K562 (cell line): Measurements from ENCODE around the gene MLST8. TPM values are rescaled to one million over a fixed set of nuclear protein-coding genes. Genes with fewer than 3 reads are reported as not detected.

Experiments
- ARNT ChIP-seq, 2 experiments: fragments of 450-650 bp; IDR thresholded peaks; 2 replicates each; pipeline ENCODE4 v1.6.1; 2016; ENCODE audit warnings: mild to moderate bottlenecking in 1 of 2
- ATF1 ChIP-seq, 2 experiments: fragments of 450-650 bp in 1 of 2; IDR thresholded peaks; 2 replicates each; pipeline ENCODE4 v1.6.1; 2016; ENCODE audit warnings: missing compliant biosample characterization in 1 of 2, missing genetic modification characterization in 1 of 2
- BACH1 ChIP-seq: fragments of 200-800 bp; sonication (Bioruptor generic); IDR thresholded peaks from 2 replicates; pipeline ENCODE4 v1.6.1; 2016; ENCODE audit warnings: missing genetic modification characterization, missing compliant biosample characterization
- CC2D1A ChIP-seq: fragments of 450-650 bp; IDR thresholded peaks from 2 replicates; pipeline ENCODE4 v1.6.1; 2017; ENCODE audit warnings: mild to moderate bottlenecking
- CHD4 ChIP-seq: fragments of 200-600 bp; sonication (generic); IDR thresholded peaks from 3 replicates; pipeline ENCODE4 v1.6.1; 2012; ENCODE audit warnings: low read depth, mild to moderate bottlenecking, mixed read lengths, low read length, inconsistent platforms; ENCODE audit not compliant: insufficient read depth, insufficient replicate concordance, poor library complexity, severe bottlenecking
- EHMT2 ChIP-seq: fragments of 450-650 bp; IDR thresholded peaks from 2 replicates; pipeline ENCODE4 v1.6.1; 2018; ENCODE audit warnings: antibody characterized with exemption
- ELK3 ChIP-seq: fragments of 450-650 bp; formaldehyde crosslinking; IDR thresholded peaks from 2 replicates; pipeline ENCODE4 v1.4.0; 2020; ENCODE audit warnings: mild to moderate bottlenecking
- GATA2 ChIP-seq: sonication (generic); formaldehyde crosslinking; IDR thresholded peaks from 2 replicates; pipeline ENCODE4 v1.4.0; 2020; ENCODE audit warnings: mild to moderate bottlenecking, missing genetic modification reagents
- HEY1 ChIP-seq: fragments of 250-450 bp; sonication (Bioruptor Pico); IDR thresholded peaks from 2 replicates; pipeline ENCODE4 v1.5.0; 2020; ENCODE audit warnings: mild to moderate bottlenecking, moderate library complexity, borderline replicate concordance
- KAT2B ChIP-seq: IDR thresholded peaks from one replicate; pipeline ENCODE4 v1.6.1; 2012; ENCODE audit warnings: low read depth, mild to moderate bottlenecking, control low read depth, inconsistent platforms, low read length, moderate library complexity
- KLF1 ChIP-seq: fragments of 450-650 bp; IDR thresholded peaks from 2 replicates; pipeline ENCODE4 v1.6.1; 2016; ENCODE audit warnings: missing genetic modification characterization, missing compliant biosample characterization
- LARP7 ChIP-seq: fragments of 450-650 bp; IDR thresholded peaks from 2 replicates; pipeline ENCODE4 v1.6.1; 2016
- NUFIP1 ChIP-seq: fragments of 450-650 bp; IDR thresholded peaks from 2 replicates; pipeline ENCODE4 v1.6.1; 2018; ENCODE audit not compliant: partially characterized antibody
- RFX1 ChIP-seq: fragments of 450-650 bp; IDR thresholded peaks from 2 replicates; pipeline ENCODE4 v1.6.1; 2016; ENCODE audit warnings: mild to moderate bottlenecking, moderate library complexity
- SMAD4 ChIP-seq: fragments of 250-450 bp; sonication (Bioruptor Pico); conservative IDR thresholded peaks from 2 replicates; pipeline ENCODE4 v1.8.0; 2021; ENCODE audit warnings: inconsistent platforms, mild to moderate bottlenecking, moderate library complexity
- SNRNP70 ChIP-seq: fragments of 200-400 bp; formaldehyde crosslinking; optimal IDR thresholded peaks from 2 replicates; pipeline ENCODE3; 2017; ENCODE audit warnings: low read depth, low read length
- SOX6 ChIP-seq: fragments of 450-650 bp; IDR thresholded peaks from 2 replicates; pipeline ENCODE4 v1.6.1; 2014; ENCODE audit warnings: mild to moderate bottlenecking
- STAT5A ChIP-seq: IDR thresholded peaks from 2 replicates; pipeline ENCODE4 v1.6.1; 2012; ENCODE audit warnings: low read length, inconsistent platforms, borderline replicate concordance
- USF1 ChIP-seq: sonication (generic); formaldehyde crosslinking; IDR thresholded peaks from 2 replicates; pipeline ENCODE4 v1.9.0; 2022; ENCODE audit warnings: mild to moderate bottlenecking, missing genetic modification reagents
- ZBTB17 ChIP-seq: fragments of 450-650 bp; formaldehyde crosslinking; IDR thresholded peaks from 2 replicates; pipeline ENCODE4 v1.4.0; 2020; ENCODE audit warnings: mild to moderate bottlenecking
- ZBTB43 ChIP-seq: sonication (generic); formaldehyde crosslinking; IDR thresholded peaks from 2 replicates; pipeline ENCODE4 v1.8.0; 2023; ENCODE audit warnings: mild to moderate bottlenecking, missing genetic modification reagents
- ZFPM2 ChIP-seq: fragments of 250-450 bp; sonication (Bioruptor Pico); IDR thresholded peaks from 2 replicates; pipeline ENCODE4 v1.5.1; 2022; ENCODE audit warnings: mild to moderate bottlenecking
- ZNF175 ChIP-seq: fragments of 200-800 bp; sonication (Bioruptor generic); IDR thresholded peaks from 2 replicates; pipeline ENCODE4 v1.6.1; 2016; ENCODE audit warnings: low read depth, mild to moderate bottlenecking, missing genetic modification characterization, missing compliant biosample characterization
- ZNF41 ChIP-seq: fragments of 250-450 bp; sonication (Bioruptor Pico); conservative IDR thresholded peaks from 2 replicates; pipeline ENCODE4 v1.4.0; 2020; ENCODE audit warnings: mild to moderate bottlenecking
- ZNF507 ChIP-seq: conservative IDR thresholded peaks from 2 replicates; pipeline ENCODE4 v1.6.1; 2017; ENCODE audit warnings: missing genetic modification characterization, missing compliant biosample characterization
- polyA plus RNA-seq, 8 experiments: library from polyadenylated mRNA; depleted of rRNA in 4 of 8; stranded (reverse) in 5 of 8; unstranded in 3 of 8; fragments of >200 nt; fragmentation: Nextera tagmentation in 2 of 8; fragmentation: Illumina TruSeq in 1 of 8; extraction: Ambion mirVana in 2 of 8; extraction: Trizol in 1 of 8; gene quantifications; 2 replicates each; pipeline versions ENCODE4 v1.2.1 to v1.2.3, GENCODE V29; 2011 to 2014; ENCODE audit warnings: inconsistent platforms in 1 of 8, missing spikeins in 1 of 8
- total RNA-seq, 7 experiments: library from RNA; depleted of rRNA in 6 of 7; stranded (reverse); fragments of >200 nt in 6 of 7; fragmentation: Illumina TruSeq in 2 of 7; extraction: Trizol in 2 of 7; gene quantifications; 2 replicates each; pipeline versions ENCODE4 v1.2.1 to v1.2.3, GENCODE V29; 2011 to 2021; ENCODE audit warnings: low replicate concordance in 1 of 7
- TF ChIP-seq, protein P1 (sequence below): fragments of 250-450 bp; sonication (Bioruptor Pico); IDR thresholded peaks from 2 replicates; pipeline ENCODE4 v1.8.0; 2021; ENCODE audit warnings: moderate library complexity, mild to moderate bottlenecking, inconsistent platforms
- TF ChIP-seq, protein P2 (sequence below): fragments of 200-800 bp; sonication (Bioruptor generic); IDR thresholded peaks from 2 replicates; pipeline ENCODE4 v1.6.1; 2017; ENCODE audit warnings: missing genetic modification characterization, missing compliant biosample characterization

The MLST8 gene
- total and polyA plus RNA-seq, 9 of the 15 experiments (the other 6 are each of a cell fraction or from before 2014, with no cell fraction given) = 1.5 to 116 (median 43.3) TPM

DNA sequence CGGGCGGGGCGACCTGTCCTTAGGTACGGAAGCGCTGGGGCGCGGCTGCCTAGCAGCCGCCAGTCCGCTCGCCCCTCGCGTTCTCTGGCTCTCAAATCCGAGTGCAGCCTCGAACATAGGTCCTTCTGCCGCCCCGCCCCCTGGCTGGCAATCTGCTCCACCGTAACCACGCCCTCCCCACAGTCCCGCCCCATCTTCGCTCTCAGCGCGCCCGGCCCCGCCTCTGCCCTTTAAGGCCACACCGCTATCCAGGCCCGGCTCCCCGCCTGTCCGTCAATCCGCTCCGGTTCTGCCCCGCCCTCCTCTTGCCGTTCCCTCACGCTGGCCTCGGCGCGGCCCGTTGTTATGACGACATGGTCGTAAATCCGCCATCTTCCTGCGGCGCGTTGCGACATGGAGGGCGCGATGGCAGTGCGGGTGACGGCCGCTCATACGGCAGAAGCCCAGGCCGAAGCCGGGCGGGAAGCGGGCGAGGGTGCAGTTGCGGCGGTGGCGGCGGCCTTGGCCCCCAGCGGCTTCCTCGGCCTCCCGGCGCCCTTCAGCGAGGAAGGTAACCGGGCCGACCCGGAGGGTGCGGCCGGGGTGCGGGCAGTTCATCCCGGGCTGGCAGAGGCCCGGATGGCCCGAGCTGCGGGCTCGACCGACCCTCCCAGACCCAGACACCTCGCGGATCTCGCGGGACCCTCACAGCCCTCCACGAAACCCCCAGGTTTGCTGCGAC is 18.1 kb downstream of the MLST8 start, which contains the start of gene E4F1 (continued):
- TF ChIP-seq, protein P1, sequence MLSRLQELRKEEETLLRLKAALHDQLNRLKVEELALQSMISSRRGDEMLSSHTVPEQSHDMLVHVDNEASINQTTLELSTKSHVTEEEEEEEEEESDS = no peak
- TF ChIP-seq ZBTB17 (peak; percentile 12; the same call in 1 of the 2 replicates), ATF1 (CRISPR knock-in tag; IDR thresholded peaks at IDR 0.05) (peak; percentile 79; the same call in 1 of the 2 replicates), ATF1 (tag; IDR thresholded peaks at IDR 0.05) (peak; percentile 94), KAT2B (no peak), ZNF41 (CRISPR knock-in tag) (no peak), SOX6 (no peak), GATA2 (CRISPR knock-in tag) (no peak), ZBTB43 (CRISPR knock-in tag) (no peak), SNRNP70 (no peak), ZNF175 (CRISPR knock-in tag) (0 out of 2 replicates have a peak, but pooled peaks have one; percentile 27), ARNT (IDR thresholded peaks at IDR 0.05) (no peak), LARP7 (no peak), EHMT2 (no peak), CHD4 (no peak), USF1 (CRISPR knock-in tag) (no peak), KLF1 (tag) (no peak), NUFIP1 (no peak), ZNF507 (tag) (no peak), ELK3 (CRISPR knock-in tag) (no peak), RFX1 (peak; percentile 98), SMAD4 (CRISPR knock-in tag) (peak; percentile 2; the same call in 1 of the 2 replicates), STAT5A (no peak), BACH1 (tag) (no peak), CC2D1A (no peak), ZFPM2 (CRISPR knock-in tag) (no peak), HEY1 (CRISPR knock-in tag) (no peak)
- TF ChIP-seq, protein P2, sequence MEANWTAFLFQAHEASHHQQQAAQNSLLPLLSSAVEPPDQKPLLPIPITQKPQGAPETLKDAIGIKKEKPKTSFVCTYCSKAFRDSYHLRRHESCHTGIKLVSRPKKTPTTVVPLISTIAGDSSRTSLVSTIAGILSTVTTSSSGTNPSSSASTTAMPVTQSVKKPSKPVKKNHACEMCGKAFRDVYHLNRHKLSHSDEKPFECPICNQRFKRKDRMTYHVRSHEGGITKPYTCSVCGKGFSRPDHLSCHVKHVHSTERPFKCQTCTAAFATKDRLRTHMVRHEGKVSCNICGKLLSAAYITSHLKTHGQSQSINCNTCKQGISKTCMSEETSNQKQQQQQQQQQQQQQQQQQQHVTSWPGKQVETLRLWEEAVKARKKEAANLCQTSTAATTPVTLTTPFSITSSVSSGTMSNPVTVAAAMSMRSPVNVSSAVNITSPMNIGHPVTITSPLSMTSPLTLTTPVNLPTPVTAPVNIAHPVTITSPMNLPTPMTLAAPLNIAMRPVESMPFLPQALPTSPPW (CRISPR knock-in tag) = peak; percentile 85
